ENCODE results near the gene KARS1. TPM values are rescaled to one million over a fixed set of nuclear protein-coding genes. Genes with fewer than 3 reads are reported as not detected.

KARS1 gene
- 82.0 TPM for total RNA-seq

DNA sequence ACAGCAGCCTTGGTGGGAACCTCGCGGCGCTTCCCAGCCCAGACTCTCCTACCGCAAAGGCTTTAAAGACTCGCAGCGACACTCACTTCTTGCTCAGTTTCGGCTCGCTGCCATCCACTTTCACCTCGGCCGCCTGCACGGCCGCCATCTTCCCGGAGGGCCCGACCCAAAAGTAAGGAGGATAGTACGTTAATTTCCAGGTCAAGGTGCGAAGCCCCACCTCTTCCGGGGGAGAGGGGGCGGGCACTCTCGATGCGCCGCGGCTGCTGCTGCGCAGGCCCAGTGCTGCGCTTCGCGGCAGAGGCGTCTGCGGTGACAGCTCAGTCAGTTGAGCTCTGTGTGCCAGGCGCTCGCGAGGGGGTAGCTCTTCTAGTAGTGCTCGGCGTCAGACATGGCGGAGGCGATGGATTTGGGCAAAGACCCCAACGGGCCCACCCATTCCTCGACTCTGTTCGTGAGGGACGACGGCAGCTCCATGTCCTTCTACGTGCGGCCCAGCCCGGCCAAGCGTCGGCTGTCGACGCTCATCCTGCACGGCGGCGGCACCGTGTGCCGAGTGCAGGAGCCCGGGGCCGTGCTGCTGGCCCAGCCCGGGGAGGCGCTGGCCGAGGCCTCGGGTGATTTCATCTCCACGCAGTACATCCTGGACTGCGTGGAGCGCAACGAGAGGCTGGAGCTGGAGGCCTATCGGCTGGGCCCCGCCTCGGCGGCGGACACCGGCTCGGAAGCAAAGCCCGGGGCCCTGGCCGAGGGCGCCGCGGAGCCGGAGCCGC is at the start of gene KARS1, which contains the start of gene TERF2IP:
Gene KARS1, minus strand, starts transcription at position 174 of the 773 bp plus-strand sequence. Its CDS starts 26 bp downstream, at position 148.
Gene TERF2IP, plus strand, starts transcription at position 282 of the 773 bp plus-strand sequence. Its CDS starts 110 bp downstream, at position 392.
- Histone ChIP-seq H3K36me3 (peaks cover 0 to 5% of the 10 kb centered on the region in 2 donors), H3K4me3 (peak within 1 kb of the TSS; percentile 90 to 100), H3K4me1 (peaks cover 70% of the 10 kb centered on the region), H3K9me3 (no peaks in the 10 kb centered on the region), H3K27ac (peak within 1 kb of the TSS; percentile 99), H3K27me3 (no peaks in the 10 kb centered on the region)
- DNase-seq (ENCODE audit: extremely low spot score in 2 of 2), result peak in 1 of 2 donors; percentile 96
- TF ChIP-seq POLR2A (IDR thresholded peaks at IDR 0.05) (peak in 1 of 2 donors; percentile 96), POLR2AphosphoS5 (IDR thresholded peaks at IDR 0.05; ENCODE audit: insufficient read depth in 1 of 2, low read depth in 1 of 2) (peak; percentile 98 to 99)
- TF ChIP-seq, protein P1, sequence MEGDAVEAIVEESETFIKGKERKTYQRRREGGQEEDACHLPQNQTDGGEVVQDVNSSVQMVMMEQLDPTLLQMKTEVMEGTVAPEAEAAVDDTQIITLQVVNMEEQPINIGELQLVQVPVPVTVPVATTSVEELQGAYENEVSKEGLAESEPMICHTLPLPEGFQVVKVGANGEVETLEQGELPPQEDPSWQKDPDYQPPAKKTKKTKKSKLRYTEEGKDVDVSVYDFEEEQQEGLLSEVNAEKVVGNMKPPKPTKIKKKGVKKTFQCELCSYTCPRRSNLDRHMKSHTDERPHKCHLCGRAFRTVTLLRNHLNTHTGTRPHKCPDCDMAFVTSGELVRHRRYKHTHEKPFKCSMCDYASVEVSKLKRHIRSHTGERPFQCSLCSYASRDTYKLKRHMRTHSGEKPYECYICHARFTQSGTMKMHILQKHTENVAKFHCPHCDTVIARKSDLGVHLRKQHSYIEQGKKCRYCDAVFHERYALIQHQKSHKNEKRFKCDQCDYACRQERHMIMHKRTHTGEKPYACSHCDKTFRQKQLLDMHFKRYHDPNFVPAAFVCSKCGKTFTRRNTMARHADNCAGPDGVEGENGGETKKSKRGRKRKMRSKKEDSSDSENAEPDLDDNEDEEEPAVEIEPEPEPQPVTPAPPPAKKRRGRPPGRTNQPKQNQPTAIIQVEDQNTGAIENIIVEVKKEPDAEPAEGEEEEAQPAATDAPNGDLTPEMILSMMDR (IDR thresholded peaks at IDR 0.05), result peak in 1 of 3 experiments; percentile 20
- intact Hi-C loops (cut with DNase I), result no loop called here

DNA sequence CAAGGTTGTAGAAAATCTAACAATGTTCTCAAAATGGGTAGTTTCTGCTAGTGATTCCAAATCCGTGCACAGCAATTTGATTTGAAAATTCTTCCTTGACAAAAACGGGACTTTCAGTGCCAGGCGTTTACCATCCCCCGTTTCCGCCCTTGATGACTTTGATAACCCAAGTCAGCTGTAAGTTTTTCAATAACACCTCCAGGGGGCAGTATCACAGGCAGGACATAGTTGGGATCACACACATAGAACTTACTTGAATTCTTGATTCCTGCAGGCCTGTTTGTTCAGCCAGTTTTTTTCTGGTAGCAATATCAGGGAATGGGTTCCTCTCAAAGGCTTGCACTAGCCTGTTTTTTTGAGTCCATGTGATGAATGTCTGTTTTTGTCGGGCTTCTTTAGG is 48.2 kb upstream of the KARS1 start:
- Histone ChIP-seq H3K36me3 (no peaks in the 10 kb centered on the region), H3K4me1 (no peaks in the 10 kb centered on the region), H3K9me3 (no peaks in the 10 kb centered on the region), H3K27me3 (no peaks in the 10 kb centered on the region), H3K27ac (no peak overlapping the region), H3K4me3 (no peak overlapping the region)
- intact Hi-C loops (cut with DNase I), result no loop called here
- TF ChIP-seq POLR2A (IDR thresholded peaks at IDR 0.05) (no peak), POLR2AphosphoS5 (IDR thresholded peaks at IDR 0.05; ENCODE audit: insufficient read depth in 1 of 2, low read depth in 1 of 2) (no peak)
- TF ChIP-seq, protein P1 (IDR thresholded peaks at IDR 0.05), result no peak
- no peak for DNase-seq (ENCODE audit: extremely low spot score in 2 of 2)

DNA sequence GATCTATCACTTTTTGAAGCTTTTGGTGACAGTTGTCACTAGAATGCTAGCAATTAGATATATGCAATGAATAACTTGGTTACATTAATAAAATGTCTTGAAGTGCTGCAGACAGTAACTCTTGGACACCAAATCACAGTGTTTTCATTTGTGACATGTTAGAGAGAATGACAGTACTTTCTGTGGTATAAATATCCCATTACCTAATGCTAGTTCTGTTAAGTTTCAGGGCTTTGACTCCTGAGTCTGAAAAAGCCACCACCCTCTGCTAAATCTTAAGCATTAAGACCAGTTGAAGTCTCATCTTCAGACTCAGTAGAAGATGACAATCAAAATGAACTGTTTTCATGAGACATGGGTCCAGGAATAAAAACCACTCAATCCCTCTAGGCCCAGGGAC is 39.9 kb upstream of the KARS1 start:
- H3K36me3 ChIP-seq, result no peaks in the 10 kb centered on the region
- H3K4me1 ChIP-seq, result no peaks in the 10 kb centered on the region
- H3K27ac ChIP-seq, result no peak overlapping the region
- DNase-seq (ENCODE audit: extremely low spot score in 2 of 2), result no peak
- no peaks in the 10 kb centered on the region for H3K9me3 ChIP-seq
- H3K4me3 ChIP-seq, result no peak overlapping the region
- intact Hi-C loops (cut with DNase I), result loop anchor here (5.0 kb wide), 1 partner anchor 1835 kb away; no protein-coding TSS in a partner anchor
- H3K27me3 ChIP-seq, result no peaks in the 10 kb centered on the region
- no peak for TF ChIP-seq POLR2AphosphoS5 (IDR thresholded peaks at IDR 0.05; ENCODE audit: insufficient read depth in 1 of 2, low read depth in 1 of 2)
- TF ChIP-seq POLR2A (IDR thresholded peaks at IDR 0.05), result no peak
- TF ChIP-seq, protein P1 (IDR thresholded peaks at IDR 0.05), result no peak

DNA sequence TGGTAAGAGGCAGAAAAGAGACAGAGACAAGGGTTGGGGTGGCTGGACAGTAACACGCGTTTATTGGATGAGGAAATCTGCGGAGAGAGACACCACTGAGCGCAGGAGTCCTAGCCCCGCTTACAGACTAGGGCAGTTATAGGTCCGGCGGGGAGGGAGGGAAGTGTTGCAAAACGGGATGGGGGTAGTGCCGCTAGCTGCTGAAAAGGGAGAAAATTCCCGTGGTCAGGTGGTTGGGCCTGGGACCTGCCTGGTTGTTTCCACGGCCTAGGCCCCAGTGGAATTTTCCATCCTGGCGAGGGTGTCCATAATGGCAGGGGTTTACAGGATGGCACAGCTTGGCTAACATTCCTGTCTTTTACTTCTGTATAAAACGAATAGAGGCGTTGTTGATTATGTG is 34.8 kb upstream of the KARS1 start:
- TF ChIP-seq POLR2AphosphoS5 (IDR thresholded peaks at IDR 0.05; ENCODE audit: insufficient read depth in 1 of 2, low read depth in 1 of 2), result no peak
- no peak for TF ChIP-seq POLR2A (IDR thresholded peaks at IDR 0.05)
- TF ChIP-seq, protein P1 (IDR thresholded peaks at IDR 0.05), result no peak
- H3K27ac ChIP-seq, result no peak overlapping the region
- no peak for DNase-seq (ENCODE audit: extremely low spot score in 2 of 2)
- H3K9me3 ChIP-seq, result no peaks in the 10 kb centered on the region
- intact Hi-C loops (cut with DNase I), result no loop called here
- H3K36me3 ChIP-seq, result no peaks in the 10 kb centered on the region
- H3K4me1 ChIP-seq, result no peaks in the 10 kb centered on the region
- no peak overlapping the region for H3K4me3 ChIP-seq
- no peaks in the 10 kb centered on the region for H3K27me3 ChIP-seq

DNA sequence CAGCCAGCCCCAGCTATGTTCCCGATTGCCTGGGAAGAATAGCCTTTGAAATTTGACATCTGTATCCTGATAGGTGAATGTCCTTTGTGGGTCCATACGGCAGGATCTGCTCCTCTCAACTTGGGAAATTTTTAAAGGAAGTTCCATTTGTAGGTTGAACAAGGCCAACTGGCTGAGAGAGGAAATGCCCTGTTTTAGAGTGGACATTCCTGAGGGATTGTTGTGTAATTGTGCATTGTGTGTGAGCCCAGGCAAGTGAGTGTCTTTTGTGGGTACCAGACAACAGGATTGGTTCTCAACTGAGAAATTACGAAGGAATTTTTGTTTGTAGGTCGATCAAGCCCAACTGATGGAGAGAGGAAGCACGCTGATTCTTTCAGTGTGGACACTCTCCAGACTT is 31.9 kb upstream of the KARS1 start:
- no peak for TF ChIP-seq POLR2AphosphoS5 (IDR thresholded peaks at IDR 0.05; ENCODE audit: insufficient read depth in 1 of 2, low read depth in 1 of 2)
- TF ChIP-seq POLR2A (IDR thresholded peaks at IDR 0.05), result no peak
- TF ChIP-seq, protein P1 (IDR thresholded peaks at IDR 0.05), result no peak

More for the DNA sequence above, 31.9 kb upstream of the KARS1 start:
- no peak overlapping the region for H3K27ac ChIP-seq
- H3K27me3 ChIP-seq, result no peaks in the 10 kb centered on the region
- DNase-seq (ENCODE audit: extremely low spot score in 2 of 2), result no peak
- intact Hi-C loops (cut with DNase I), result no loop called here
- no peaks in the 10 kb centered on the region for H3K4me1 ChIP-seq
- no peaks in the 10 kb centered on the region for H3K36me3 ChIP-seq
- no peaks in the 10 kb centered on the region for H3K9me3 ChIP-seq
- no peak overlapping the region for H3K4me3 ChIP-seq
